HepG2 (cell line): ENCODE results near the gene TMEM107. TPM values are rescaled to one million over a fixed set of nuclear protein-coding genes. Genes with fewer than 3 reads are reported as not detected.
A peak's percentile ranks its signal among the peaks of the same experiment; 100 is the strongest.

Source experiments
- ARNTL ChIP-seq: sonication (generic); formaldehyde crosslinking; IDR thresholded peaks from 2 replicates; pipeline ENCODE4 v1.4.0; 2020; ENCODE audit warnings: mild to moderate bottlenecking, missing genetic modification reagents
- CERS6 ChIP-seq: sonication (generic); formaldehyde crosslinking; IDR thresholded peaks from 2 replicates; pipeline ENCODE4 v1.5.0; 2020; ENCODE audit warnings: missing genetic modification reagents
- CSRNP2 ChIP-seq: sonication (generic); formaldehyde crosslinking; conservative IDR thresholded peaks from 2 replicates; pipeline ENCODE4 v1.8.0; 2022; ENCODE audit warnings: low read depth, missing genetic modification reagents
- DNMT1 ChIP-seq: sonication (generic); formaldehyde crosslinking; IDR thresholded peaks from 2 replicates; pipeline ENCODE4 v1.5.1; 2020; ENCODE audit warnings: mild to moderate bottlenecking, missing genetic modification reagents
- GMEB1 ChIP-seq: sonication (generic); formaldehyde crosslinking; IDR thresholded peaks from 2 replicates; pipeline ENCODE4 v1.5.1; 2020; ENCODE audit warnings: missing genetic modification reagents, mild to moderate bottlenecking, borderline replicate concordance
- JARID2 ChIP-seq: sonication (generic); formaldehyde crosslinking; IDR thresholded peaks from 2 replicates; pipeline ENCODE4 v1.8.1; 2023; ENCODE audit warnings: missing genetic modification reagents, inconsistent platforms; ENCODE audit not compliant: insufficient replicate concordance
- KLF12 ChIP-seq: sonication (generic); formaldehyde crosslinking; IDR thresholded peaks from 2 replicates; pipeline ENCODE4 v1.4.0; 2020; ENCODE audit warnings: missing genetic modification reagents, borderline replicate concordance
- KMT2A ChIP-seq: sonication (generic); formaldehyde crosslinking; IDR thresholded peaks from 2 replicates; pipeline ENCODE4 v1.4.0; 2020; ENCODE audit warnings: missing genetic modification reagents
- MEF2D ChIP-seq: sonication (generic); formaldehyde crosslinking; IDR thresholded peaks from 2 replicates; pipeline ENCODE4 v1.5.1; 2020; ENCODE audit warnings: mild to moderate bottlenecking, missing genetic modification reagents
- MEIS2 ChIP-seq: sonication (generic); formaldehyde crosslinking; IDR thresholded peaks from 2 replicates; pipeline ENCODE4 v1.9.0; 2021; ENCODE audit warnings: mild to moderate bottlenecking, missing genetic modification reagents
- PHB2 ChIP-seq: fragments of 450-650 bp; IDR thresholded peaks from 2 replicates; pipeline ENCODE4 v1.6.1; 2018; ENCODE audit not compliant: partially characterized antibody
- PITX1 ChIP-seq: sonication (generic); formaldehyde crosslinking; IDR thresholded peaks from 2 replicates; pipeline ENCODE4 v1.5.1; 2020; ENCODE audit warnings: mild to moderate bottlenecking, missing genetic modification reagents
- RBM22 ChIP-seq: fragments of 200-400 bp; formaldehyde crosslinking; optimal IDR thresholded peaks from 2 replicates; pipeline ENCODE3; 2017; ENCODE audit warnings: mild to moderate bottlenecking, low read length, moderate library complexity
- SAFB2 ChIP-seq: sonication (generic); formaldehyde crosslinking; IDR thresholded peaks from 2 replicates; pipeline ENCODE4 v1.5.1; 2020; ENCODE audit warnings: missing genetic modification reagents, low read depth, mild to moderate bottlenecking, borderline replicate concordance
- TAF1 ChIP-seq: sonication (generic); formaldehyde crosslinking; IDR thresholded peaks from 2 replicates; pipeline ENCODE4 v1.4.0; 2020; ENCODE audit warnings: missing genetic modification reagents
- TEAD3 ChIP-seq: optimal IDR thresholded peaks from 2 replicates; pipeline ENCODE3; 2016; ENCODE audit warnings: borderline replicate concordance
- ZBTB38 ChIP-seq: sonication (generic); formaldehyde crosslinking; IDR thresholded peaks from 2 replicates; pipeline ENCODE4 v1.5.1; 2020; ENCODE audit warnings: mild to moderate bottlenecking, missing genetic modification reagents
- ZBTB43 ChIP-seq: sonication (generic); formaldehyde crosslinking; conservative IDR thresholded peaks from 2 replicates; pipeline ENCODE4 v1.4.0; 2020; ENCODE audit warnings: missing genetic modification reagents
- ZNF281 ChIP-seq: sonication (generic); formaldehyde crosslinking; IDR thresholded peaks from 2 replicates; pipeline ENCODE4 v1.4.0; 2020; ENCODE audit warnings: missing genetic modification reagents, borderline replicate concordance
- ZNF296 ChIP-seq: sonication (generic); formaldehyde crosslinking; conservative IDR thresholded peaks from 2 replicates; pipeline ENCODE4 v1.5.0; 2020; ENCODE audit warnings: mild to moderate bottlenecking, missing genetic modification reagents
- ZNF329 ChIP-seq: sonication (generic); formaldehyde crosslinking; IDR thresholded peaks from 2 replicates; pipeline ENCODE4 v1.9.0; 2021; ENCODE audit warnings: low read depth, mild to moderate bottlenecking, missing genetic modification reagents
- ZSCAN31 ChIP-seq: sonication (generic); formaldehyde crosslinking; IDR thresholded peaks from 2 replicates; pipeline ENCODE4 v1.5.0; 2020; ENCODE audit warnings: low read depth, mild to moderate bottlenecking, missing genetic modification reagents
- polyA plus RNA-seq, 8 experiments: library from polyadenylated mRNA; depleted of rRNA in 3 of 8; stranded (reverse) in 7 of 8; unstranded in 1 of 8; fragments of >200 nt; fragmentation: Illumina TruSeq in 4 of 8; extraction: Trizol in 4 of 8; gene quantifications; 2 replicates each; pipeline versions ENCODE4 v1.2.1 to v1.2.3, GENCODE V29; 2011 to 2016; ENCODE audit warnings: low read depth in 4 of 8, missing spikeins in 1 of 8, mixed read lengths in 1 of 8; ENCODE audit not compliant: insufficient read depth in 1 of 8
- total RNA-seq, 5 experiments: library from RNA; depleted of rRNA; stranded (reverse); fragments of >200 nt; fragmentation: Illumina TruSeq; extraction: Trizol; gene quantifications; 2 replicates each; pipeline ENCODE4 v1.2.3, GENCODE V29; 2016; ENCODE audit warnings: low read depth in 1 of 5

TMEM107 gene
- total and polyA plus RNA-seq, 2 of the 13 experiments (the other 11 are each of a cell fraction or from before 2014, with no cell fraction given): 7.2 to 15.3 TPM

GRCh38 chr17:8153525-8153956 lies 22.6 kb downstream of the TMEM107 start (continued):
- TF ChIP-seq ZNF281 (CRISPR knock-in tag): no peak; the same call in 1 of the 2 replicates
- TF ChIP-seq RBM22: no peak
- no peak for TF ChIP-seq GMEB1 (CRISPR knock-in tag)
- peak; percentile 99 for TF ChIP-seq ARNTL (CRISPR knock-in tag)
- TF ChIP-seq TEAD3 (CRISPR knock-in tag): no peak
- peak; percentile 32; the same call in 1 of the 2 replicates for TF ChIP-seq PITX1 (CRISPR knock-in tag)
- no peak for TF ChIP-seq ZSCAN31 (CRISPR knock-in tag)
- TF ChIP-seq ZNF296 (CRISPR knock-in tag): no peak
- no peak for TF ChIP-seq JARID2 (CRISPR knock-in tag)
- TF ChIP-seq CERS6 (CRISPR knock-in tag): no peak
- TF ChIP-seq PHB2: no peak
- TF ChIP-seq ZNF329 (CRISPR knock-in tag): no peak
- TF ChIP-seq CSRNP2 (CRISPR knock-in tag): no peak
- no peak for TF ChIP-seq KLF12 (CRISPR knock-in tag)
- no peak for TF ChIP-seq KMT2A (CRISPR knock-in tag)
- TF ChIP-seq MEF2D (CRISPR knock-in tag): peak; percentile 20; the same call in 1 of the 2 replicates
- TF ChIP-seq DNMT1 (CRISPR knock-in tag): no peak
- TF ChIP-seq ZBTB38: peak; percentile 18; the same call in 1 of the 2 replicates
- no peak for TF ChIP-seq SAFB2
- no peak for TF ChIP-seq MEIS2
- TF ChIP-seq ZBTB43 (CRISPR knock-in tag): no peak
- no peak for TF ChIP-seq TAF1 (CRISPR knock-in tag)
